Measurements from ENCODE around the gene EWSR1. TPM values are rescaled to one million over a fixed set of nuclear protein-coding genes. Genes with fewer than 3 reads are reported as not detected.

EWSR1 gene
- total RNA-seq, 1 donor from 2014 or later, result 159 TPM

DNA sequence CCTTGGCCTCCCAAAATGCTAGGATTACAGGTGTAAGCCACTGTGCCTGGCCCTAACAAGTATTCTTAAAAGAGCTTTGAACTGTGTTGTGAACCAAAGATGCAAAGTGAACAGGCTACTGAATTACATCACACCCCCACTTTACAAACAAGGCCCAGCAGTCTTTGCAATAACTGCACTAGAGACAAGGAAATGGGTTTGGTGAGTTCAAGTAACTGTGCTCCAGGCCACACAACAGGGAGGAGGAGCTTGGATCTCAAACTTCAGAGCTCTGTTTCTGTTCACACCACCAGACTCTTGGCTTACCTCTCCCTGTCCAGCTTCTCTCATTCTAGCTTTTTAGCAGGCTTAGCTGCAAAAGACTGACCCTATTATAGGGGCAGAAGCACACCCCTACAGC is 77.9 kb downstream of the EWSR1 start:
- Histone ChIP-seq H3K9me3 (no peaks in the 10 kb centered on the region), H3K27ac (no peak overlapping the region), H3K4me1 (peaks cover 9% of the 10 kb centered on the region), H3K36me3 (peaks cover 99% of the 10 kb centered on the region), H3K27me3 (ENCODE audit: low read depth) (no peaks in the 10 kb centered on the region), H3K4me3 (no peak overlapping the region)
- intact Hi-C loops (cut with DNase I), result no loop called here
- no peak for TF ChIP-seq CTCF (IDR thresholded peaks at IDR 0.05)
- peak in 1 of 2 donors; percentile 27 for ATAC-seq
- no peak for DNase-seq

- Histone ChIP-seq H3K4me1 (peaks cover 9% of the 10 kb centered on the region), H3K4me3 (no peak overlapping the region), H3K27me3 (ENCODE audit: low read depth) (no peaks in the 10 kb centered on the region), H3K27ac (no peak overlapping the region), H3K36me3 (peaks cover 99% of the 10 kb centered on the region), H3K9me3 (no peaks in the 10 kb centered on the region)
- no peak for DNase-seq
- no peak for TF ChIP-seq CTCF (IDR thresholded peaks at IDR 0.05)
- ATAC-seq, result no peak
- intact Hi-C loops (cut with DNase I), result no loop called here
Measured at GRCh38 chr22:29346659-29347058, 78.6 kb downstream of the EWSR1 start.

DNA sequence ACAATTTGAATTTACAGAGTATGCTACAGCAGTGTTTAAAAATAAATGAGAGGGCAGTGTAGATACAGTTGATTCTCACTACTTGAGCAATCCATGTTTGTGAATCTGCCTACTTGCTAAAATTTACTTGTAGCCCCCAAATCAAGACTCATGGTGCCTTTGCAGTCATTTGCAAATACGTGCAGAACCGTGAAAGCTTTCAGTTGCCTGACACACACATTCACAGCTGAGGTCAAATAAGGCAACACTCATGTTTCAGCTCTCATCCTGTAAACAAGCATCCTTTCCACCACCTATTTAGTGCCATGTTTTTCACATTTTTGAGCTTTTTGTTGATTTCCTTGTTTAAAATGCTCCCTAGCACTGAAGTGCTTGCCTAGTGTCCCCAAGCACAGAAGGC is 80.0 kb downstream of the EWSR1 start:
- no peaks in the 10 kb centered on the region for H3K27me3 ChIP-seq (ENCODE audit: low read depth)
- H3K27ac ChIP-seq, result no peak overlapping the region
- intact Hi-C loops (cut with DNase I), result no loop called here
- DNase-seq (no peak), ATAC-seq (no peak)
- no peak overlapping the region for H3K4me3 ChIP-seq
- H3K36me3 ChIP-seq, result peaks cover 99% of the 10 kb centered on the region
- H3K4me1 ChIP-seq, result no peaks in the 10 kb centered on the region
- H3K9me3 ChIP-seq, result no peaks in the 10 kb centered on the region
- no peak for TF ChIP-seq CTCF (IDR thresholded peaks at IDR 0.05)

DNA sequence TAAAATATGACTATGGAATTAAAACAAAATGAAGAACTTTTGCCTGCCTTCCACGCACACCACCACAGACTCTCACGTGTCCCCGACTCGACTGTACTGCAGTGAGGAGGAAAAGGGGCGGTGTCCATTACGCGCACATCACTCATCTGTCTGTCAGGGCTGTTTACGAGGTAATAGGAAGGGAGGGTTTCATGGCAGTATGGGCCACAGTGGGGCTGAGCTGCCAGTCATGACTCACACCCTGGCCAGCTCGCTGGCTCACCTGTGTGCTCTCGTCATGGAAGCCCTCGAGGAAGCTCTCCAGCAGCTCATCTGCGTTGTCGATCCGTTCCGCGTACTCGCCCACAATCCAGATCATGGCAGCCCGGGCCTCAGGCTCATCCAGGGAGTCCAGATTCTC is 80.9 kb downstream of the EWSR1 start:
- no peak for TF ChIP-seq CTCF (IDR thresholded peaks at IDR 0.05)
- H3K36me3 ChIP-seq, result peaks cover 99% of the 10 kb centered on the region

More for the DNA sequence above, 80.9 kb downstream of the EWSR1 start:
- DNase-seq (peak; percentile 25), ATAC-seq (no peak)
- H3K4me3 ChIP-seq, result no peak overlapping the region
- intact Hi-C loops (cut with DNase I), result no loop called here
- H3K27me3 ChIP-seq (ENCODE audit: low read depth), result no peaks in the 10 kb centered on the region
- no peak overlapping the region for H3K27ac ChIP-seq
- H3K4me1 ChIP-seq, result no peaks in the 10 kb centered on the region
- H3K9me3 ChIP-seq, result no peaks in the 10 kb centered on the region

Small RNA genes lying within 50 kb of the gene (microRNA-seq; reads per million reads assigned to microRNA genes)
- gene MIR3653 (ENCODE audit: borderline number of aligned reads), result 12.6 reads per million, percentile 20 among the genes with 10 or more reads in this experiment

Other genes starting within 250 kb of the EWSR1 start
- not detected for gene C22orf31, start 206.4 kb upstream of the EWSR1 start, total RNA-seq
- gene KREMEN1, start 195.2 kb upstream of the EWSR1 start, total RNA-seq, result 23.5 TPM
- 8.2 TPM for gene EMID1, start 62.4 kb upstream of the EWSR1 start, total RNA-seq
- 16.4 TPM for gene RHBDD3, start 287 bp upstream of the EWSR1 start, total RNA-seq
- gene GAS2L1, start 38.4 kb downstream of the EWSR1 start, total RNA-seq, result 29.9 TPM
- 0.83 TPM for gene RASL10A, start 47.4 kb downstream of the EWSR1 start, total RNA-seq
- gene AP1B1, start 120.3 kb downstream of the EWSR1 start, total RNA-seq, result 70.3 TPM
- gene RFPL1, start 170.3 kb downstream of the EWSR1 start, total RNA-seq, result not detected
- 1.0 TPM for gene NEFH, start 211.9 kb downstream of the EWSR1 start, total RNA-seq